GM21423 (cell line): ENCODE results near the gene DMD.
"Not testable (repeated sequence)": the region's sequence is repeated elsewhere in the genome, so short reads cannot be mapped to it uniquely, and the experiment has no call there.

Experiments
- ATAC-seq: cut with Tn5 transposase; IDR thresholded peaks from one replicate; pipeline ENCODE4 v1.9.1; 2021; ENCODE audit warnings: mild to moderate bottlenecking, moderate library complexity; ENCODE audit not compliant: unreplicated experiment

Gene DMD

GRCh38 chrX:31383991-31384390 is 1827.4 kb downstream of the DMD start:
- ATAC-seq: no peak

DNA sequence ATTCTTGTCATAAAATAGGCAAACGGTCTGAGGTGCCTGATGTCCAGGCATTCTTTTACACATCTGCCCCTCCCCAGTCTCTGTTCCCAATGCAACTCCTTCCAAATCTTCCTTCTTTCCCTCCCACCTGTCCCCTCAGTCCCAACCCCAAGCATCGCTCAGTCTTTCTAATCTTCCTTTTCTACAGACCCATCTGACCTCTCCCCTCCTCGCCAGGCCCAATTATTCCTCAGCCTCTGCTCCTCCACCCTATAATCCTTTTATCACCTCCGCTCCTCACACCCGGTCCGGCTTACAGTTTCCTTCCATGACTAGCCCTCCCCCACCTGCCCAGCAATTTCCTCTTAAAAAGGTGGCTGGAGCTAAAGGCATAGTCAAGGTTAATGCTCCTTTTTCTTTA is 1832.4 kb downstream of the DMD start:
- not testable (repeated sequence) for ATAC-seq

GRCh38 chrX:31377821-31378220 is 1833.5 kb downstream of the DMD start:
- ATAC-seq: not testable (repeated sequence)

DNA sequence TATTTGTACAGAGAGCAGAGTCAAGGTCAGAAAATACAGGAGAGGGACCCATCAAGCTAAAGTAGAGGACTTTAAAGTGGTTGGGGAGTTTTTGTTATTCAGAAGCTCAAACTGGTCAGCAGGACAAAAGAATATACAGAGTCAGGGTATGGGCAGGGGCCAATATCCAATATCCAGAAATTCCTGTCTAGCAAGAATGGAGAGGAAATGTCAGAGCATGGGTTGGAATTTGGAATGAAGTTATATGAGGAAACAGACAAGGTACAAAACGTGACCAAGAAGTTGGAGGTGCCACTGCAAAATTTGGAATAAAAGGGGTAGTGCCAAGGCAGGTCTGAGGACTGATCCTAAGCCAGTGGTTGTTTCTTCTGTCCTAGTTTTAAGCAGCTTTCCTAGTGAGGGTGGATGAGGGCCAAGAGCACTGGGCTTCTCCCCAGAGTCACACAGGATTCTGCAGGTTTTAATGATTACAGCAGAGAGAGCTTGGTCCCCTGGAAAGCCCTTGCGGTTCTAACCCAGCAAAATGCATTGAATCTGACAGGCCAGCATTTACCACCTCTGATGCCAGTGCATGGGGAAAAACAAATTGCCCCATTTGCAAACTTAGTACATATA is 1834.8 kb downstream of the DMD start:
- no peak for ATAC-seq

- no peak for ATAC-seq
Measured at GRCh38 chrX:31374786-31375185, 1836.6 kb downstream of the DMD start.

- ATAC-seq: no peak
Measured at GRCh38 chrX:31371956-31372355, 1839.4 kb downstream of the DMD start.

- no peak for ATAC-seq
Measured at GRCh38 chrX:31367816-31368215, 1843.5 kb downstream of the DMD start.

- ATAC-seq: no peak
Measured at GRCh38 chrX:31366041-31366440, 1845.3 kb downstream of the DMD start.

- no peak for ATAC-seq
Measured at GRCh38 chrX:31356275-31357212, 1854.8 kb downstream of the DMD start.

- ATAC-seq: no peak
Measured at GRCh38 chrX:31355206-31355955, 1856.0 kb downstream of the DMD start.

GRCh38 chrX:31353095-31353494 is 1858.3 kb downstream of the DMD start:
- no peak for ATAC-seq

DNA sequence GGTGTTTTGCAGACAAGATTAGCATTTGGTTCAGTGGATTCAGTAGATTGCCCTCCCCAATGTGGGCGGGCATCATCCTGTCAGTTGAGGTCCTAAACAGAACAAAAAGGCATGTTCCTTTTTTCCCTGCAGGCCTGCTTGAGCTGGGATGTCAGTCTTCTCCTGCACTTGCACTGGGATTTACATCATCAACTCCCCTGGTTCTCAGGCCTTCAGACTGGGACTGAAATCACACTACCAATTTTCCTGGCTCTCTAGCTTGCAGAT is 1860.6 kb downstream of the DMD start:
- no peak for ATAC-seq

DNA sequence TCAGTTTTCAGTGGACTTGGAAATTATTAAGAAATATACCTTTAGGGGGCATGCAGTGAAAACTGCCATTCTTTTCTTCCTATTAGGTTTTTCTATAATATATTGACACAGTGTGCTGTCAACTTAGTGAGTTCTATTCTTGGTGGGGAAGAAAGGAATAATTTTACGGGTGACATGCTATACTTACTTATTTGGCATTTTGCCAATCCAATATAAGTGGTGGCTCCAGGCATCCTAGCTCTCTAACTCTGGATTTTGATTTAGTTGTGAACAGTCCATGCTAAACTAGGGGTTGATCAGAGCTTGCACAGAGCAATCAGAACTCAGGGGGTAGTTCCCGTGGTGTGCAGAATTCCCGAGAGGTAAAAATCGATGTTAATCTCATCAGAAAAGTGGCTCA is 1861.8 kb downstream of the DMD start:
- ATAC-seq: no peak

DNA sequence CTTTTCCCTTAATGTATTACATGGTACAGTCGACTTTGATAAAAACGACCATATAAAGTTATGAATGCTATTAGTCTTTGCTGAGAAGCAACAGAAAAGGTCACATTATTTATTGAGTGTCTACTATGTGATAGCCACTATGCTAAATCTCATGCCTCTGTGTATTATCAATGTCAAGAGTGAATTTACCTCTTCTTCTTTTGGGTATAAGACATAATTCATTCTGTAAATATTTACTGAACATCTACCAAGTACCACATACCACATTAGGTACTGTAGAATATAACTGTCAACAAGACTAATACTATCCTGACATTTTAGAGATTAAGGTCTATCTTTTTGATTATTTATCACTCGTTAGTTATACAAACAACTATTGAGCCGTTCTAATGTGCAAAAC is 1870.8 kb downstream of the DMD start:
- ATAC-seq: no peak

GRCh38 chrX:31338991-31339350 is 1872.4 kb downstream of the DMD start:
- no peak for ATAC-seq

DNA sequence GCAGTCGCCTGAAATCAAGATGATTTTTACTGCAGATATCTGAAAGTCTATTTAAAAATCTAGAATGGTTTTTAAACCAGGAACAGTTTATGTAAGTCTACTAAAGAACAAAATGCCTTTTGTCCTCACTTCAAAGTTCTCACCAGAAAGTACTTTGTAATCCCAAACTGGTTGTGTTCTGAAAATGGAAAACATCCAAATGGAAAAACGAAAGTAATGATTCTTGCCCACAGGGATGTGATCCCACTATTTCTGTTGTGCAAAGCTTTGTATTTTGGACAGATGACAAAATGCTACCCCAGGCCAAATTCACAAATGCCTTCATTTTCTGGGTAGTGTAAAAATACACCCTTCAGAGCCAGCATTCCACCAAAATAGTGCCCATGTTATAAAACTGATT is 1874.0 kb downstream of the DMD start:
- ATAC-seq: no peak

GRCh38 chrX:31336419-31336818 is 1874.9 kb downstream of the DMD start:
- no peak for ATAC-seq

DNA sequence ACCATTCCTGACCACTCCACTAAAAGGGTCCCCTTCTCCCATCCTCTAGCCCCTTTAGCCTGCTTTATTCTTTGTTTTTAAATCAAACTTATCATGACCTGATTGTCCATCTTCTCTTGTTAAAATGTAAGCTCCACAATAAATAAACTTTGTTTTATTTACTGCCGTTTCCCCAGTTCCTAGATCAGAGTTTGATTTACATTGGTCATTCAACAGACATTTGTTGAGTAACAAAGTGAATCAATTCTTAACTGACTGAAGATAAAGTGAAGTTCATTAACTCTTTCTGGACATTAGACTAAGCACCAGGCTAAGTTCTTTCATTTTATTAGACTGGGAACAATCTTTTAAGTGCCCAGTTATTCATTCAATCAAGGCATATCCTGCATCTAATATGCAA is 1876.4 kb downstream of the DMD start:
- ATAC-seq: no peak

DNA sequence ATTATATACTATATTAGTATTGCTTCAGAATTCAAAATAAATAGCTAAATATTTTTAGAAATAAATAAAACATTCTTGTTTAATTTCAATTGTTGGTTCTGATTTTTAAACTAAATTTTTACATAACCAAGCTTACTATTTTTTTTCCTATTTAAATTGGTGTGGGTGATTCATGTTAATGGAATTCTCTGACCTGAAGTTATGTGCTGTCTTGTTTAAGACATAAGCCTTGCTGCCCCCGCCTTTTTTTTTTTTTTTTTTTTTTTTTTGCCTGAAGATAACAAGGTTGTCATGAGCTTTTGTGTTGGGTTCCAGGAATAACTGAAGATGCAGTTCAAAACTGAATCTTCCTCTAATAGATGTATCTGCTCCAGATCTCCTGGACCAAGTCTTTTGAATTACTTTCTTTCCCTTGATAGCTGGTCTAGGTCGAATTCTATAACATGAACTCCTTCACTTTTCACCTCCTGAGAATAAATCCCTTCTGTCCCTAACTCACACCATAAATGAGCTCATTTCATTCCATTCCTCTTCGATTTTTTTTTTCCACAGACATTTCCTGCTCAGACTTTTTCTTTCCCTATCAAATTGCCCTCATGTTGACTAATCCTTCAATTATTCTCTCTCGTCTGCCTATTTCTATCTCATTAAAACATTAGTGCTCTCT is 1878.1 kb downstream of the DMD start:
- no peak for ATAC-seq

GRCh38 chrX:31331928-31332327 is 1879.4 kb downstream of the DMD start:
- ATAC-seq: no peak

GRCh38 chrX:31331015-31331414 is 1880.3 kb downstream of the DMD start:
- ATAC-seq: no peak
